HEK293 (cell line): Measurements from ENCODE around the gene RNASE8.

Source experiments
- BCL11A ChIP-seq: fragments of 450-650 bp; formaldehyde crosslinking; IDR thresholded peaks from 2 replicates; pipeline ENCODE4 v1.5.1; 2016; ENCODE audit warnings: low read depth, missing biosample characterization, missing genetic modification characterization
- HOXD13 ChIP-seq: sonication (generic); formaldehyde crosslinking; IDR thresholded peaks from 2 replicates; pipeline ENCODE4 v1.8.0; 2022; ENCODE audit warnings: missing genetic modification reagents, borderline replicate concordance
- SCRT1 ChIP-seq: fragments of 450-650 bp; formaldehyde crosslinking; IDR thresholded peaks from 2 replicates; pipeline ENCODE4 v1.5.1; 2016; ENCODE audit warnings: missing biosample characterization, missing genetic modification characterization, borderline replicate concordance
- SP3 ChIP-seq: fragments of 450-650 bp; formaldehyde crosslinking; IDR thresholded peaks from 2 replicates; pipeline ENCODE4 v1.5.1; 2016; ENCODE audit warnings: missing biosample characterization, missing genetic modification characterization
- ZBTB17 ChIP-seq: fragments of 450-650 bp; formaldehyde crosslinking; IDR thresholded peaks from 2 replicates; pipeline ENCODE4 v1.5.1; 2016; ENCODE audit warnings: missing biosample characterization, missing genetic modification characterization
- ZEB2 ChIP-seq: fragments of 450-650 bp; formaldehyde crosslinking; IDR thresholded peaks from 2 replicates; pipeline ENCODE4 v1.5.1; 2016; ENCODE audit warnings: missing biosample characterization, missing genetic modification characterization
- ZFP41 ChIP-seq: fragments of 450-650 bp; formaldehyde crosslinking; IDR thresholded peaks from 2 replicates; pipeline ENCODE4 v1.5.1; 2016; ENCODE audit warnings: missing biosample characterization, missing genetic modification characterization, borderline replicate concordance
- ZNF2 ChIP-seq: fragments of 450-650 bp; formaldehyde crosslinking; IDR thresholded peaks from 2 replicates; pipeline ENCODE4 v1.5.1; 2016; ENCODE audit warnings: missing biosample characterization, missing genetic modification characterization
- ZNF202 ChIP-seq: fragments of 450-650 bp; formaldehyde crosslinking; IDR thresholded peaks from 2 replicates; pipeline ENCODE4 v1.5.1; 2016; ENCODE audit warnings: missing biosample characterization, missing genetic modification characterization, borderline replicate concordance
- ZNF324 ChIP-seq: fragments of 450-650 bp; formaldehyde crosslinking; IDR thresholded peaks from 2 replicates; pipeline ENCODE4 v1.5.1; 2016; ENCODE audit warnings: missing biosample characterization, missing genetic modification characterization
- ZNF350 ChIP-seq: fragments of 450-650 bp; formaldehyde crosslinking; IDR thresholded peaks from 2 replicates; pipeline ENCODE4 v1.5.0; 2017; ENCODE audit warnings: missing biosample characterization, mild to moderate bottlenecking, missing genetic modification characterization
- ZNF423 ChIP-seq: fragments of 450-650 bp; formaldehyde crosslinking; IDR thresholded peaks from 2 replicates; pipeline ENCODE4 v1.5.1; 2016; ENCODE audit warnings: missing biosample characterization, missing genetic modification characterization
- ZNF521 ChIP-seq: fragments of 450-650 bp; formaldehyde crosslinking; IDR thresholded peaks from 2 replicates; pipeline ENCODE4 v1.5.1; 2017; ENCODE audit warnings: missing biosample characterization, mild to moderate bottlenecking, missing genetic modification characterization
- ZNF561 ChIP-seq: fragments of 450-650 bp; IDR thresholded peaks from 2 replicates; pipeline ENCODE4 v1.5.1; 2018; ENCODE audit warnings: missing biosample characterization, missing genetic modification characterization, borderline replicate concordance
- ZNF670 ChIP-seq: fragments of 450-650 bp; formaldehyde crosslinking; IDR thresholded peaks from 2 replicates; pipeline ENCODE4 v1.5.1; 2016; ENCODE audit warnings: missing biosample characterization, missing genetic modification characterization, low read depth
- ZNF707 ChIP-seq: fragments of 450-650 bp; formaldehyde crosslinking; IDR thresholded peaks from 2 replicates; pipeline ENCODE4 v1.5.1; 2016; ENCODE audit warnings: missing biosample characterization, missing genetic modification characterization
- ZNF830 ChIP-seq: fragments of 450-650 bp; IDR thresholded peaks from 2 replicates; pipeline ENCODE4 v1.5.0; 2018; ENCODE audit warnings: missing biosample characterization, missing genetic modification characterization, low read depth, mild to moderate bottlenecking, moderate library complexity
- TF ChIP-seq, protein P1 (sequence below): fragments of 450-650 bp; formaldehyde crosslinking; IDR thresholded peaks from 2 replicates; pipeline ENCODE4 v1.5.1; 2016; ENCODE audit warnings: missing biosample characterization, missing genetic modification characterization
- TF ChIP-seq, protein P2 (sequence below): fragments of 450-650 bp; formaldehyde crosslinking; IDR thresholded peaks from 2 replicates; pipeline ENCODE4 v1.5.1; 2017; ENCODE audit warnings: missing biosample characterization, missing genetic modification characterization
- TF ChIP-seq, protein P3 (sequence below): fragments of 450-650 bp; formaldehyde crosslinking; IDR thresholded peaks from 2 replicates; pipeline ENCODE4 v1.5.1; 2017; ENCODE audit warnings: missing biosample characterization, missing genetic modification characterization
- TF ChIP-seq, protein P4 (sequence below): fragments of 450-650 bp; formaldehyde crosslinking; IDR thresholded peaks from 2 replicates; pipeline ENCODE4 v1.5.1; 2017; ENCODE audit warnings: missing biosample characterization, missing genetic modification characterization
- TF ChIP-seq, protein P5 (sequence below): fragments of 450-650 bp; formaldehyde crosslinking; IDR thresholded peaks from 2 replicates; pipeline ENCODE4 v1.5.1; 2016; ENCODE audit warnings: missing biosample characterization, missing genetic modification characterization
- TF ChIP-seq, protein P6 (sequence below): fragments of 450-650 bp; formaldehyde crosslinking; IDR thresholded peaks from 2 replicates; pipeline ENCODE4 v1.5.1; 2016; ENCODE audit warnings: missing biosample characterization, missing genetic modification characterization
- TF ChIP-seq, protein P7 (sequence below): fragments of 450-650 bp; formaldehyde crosslinking; conservative IDR thresholded peaks from 2 replicates; pipeline ENCODE4 v1.5.1; 2016; ENCODE audit warnings: low read depth, missing biosample characterization, missing genetic modification characterization

Gene RNASE8

DNA sequence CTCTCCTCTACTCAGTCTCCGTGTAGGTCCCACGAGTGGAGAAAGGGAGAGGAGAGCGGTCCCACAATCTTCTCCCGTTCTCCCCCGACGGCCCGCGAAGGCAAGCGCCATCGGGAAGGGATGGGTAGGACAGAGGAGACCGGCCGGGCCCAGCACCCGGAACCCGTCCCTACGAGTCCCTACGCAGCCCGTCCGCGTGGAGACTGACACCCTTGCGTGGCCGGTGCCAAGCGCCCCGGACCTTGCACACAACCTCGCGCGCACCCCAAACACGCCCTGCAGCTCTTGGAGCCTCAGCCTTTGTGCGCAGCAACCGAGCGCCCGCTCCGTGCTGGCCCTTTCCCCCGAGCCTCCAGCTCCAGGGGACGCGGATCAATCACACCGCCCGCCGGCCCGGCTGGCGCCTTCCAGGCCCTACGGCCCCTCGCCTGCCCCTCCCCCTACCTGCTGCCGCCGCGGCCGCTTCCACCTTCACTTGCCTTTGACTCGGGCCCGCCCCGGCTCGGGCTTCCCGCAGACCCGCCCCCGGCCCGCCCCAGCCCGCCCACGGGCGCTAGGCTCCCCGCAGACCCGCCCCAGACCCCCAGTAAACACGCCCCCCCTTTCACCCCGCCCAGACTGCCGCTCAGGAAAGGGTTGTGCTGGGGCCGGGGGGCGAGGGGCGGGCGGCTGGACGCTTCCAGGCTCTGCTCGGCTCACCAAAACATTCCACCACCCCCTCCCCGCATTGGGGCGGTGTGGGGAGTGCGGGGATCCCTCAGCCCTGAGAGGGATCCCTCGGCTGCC lies 32.8 kb upstream of the RNASE8 start, which contains the start of gene NDRG2 (continued):
- TF ChIP-seq ZNF561 (tag by site-specific recombination) (no peak), ZEB2 (tag by site-specific recombination) (peak; percentile 58), ZNF2 (tag by site-specific recombination) (0 out of 2 replicates have a peak, but pooled peaks have one; percentile 58), ZBTB17 (tag by site-specific recombination) (no peak), ZNF324 (tag by site-specific recombination) (peak; percentile 51; the same call in 1 of the 2 replicates), ZNF521 (tag by site-specific recombination) (no peak), HOXD13 (no peak), ZNF350 (tag by site-specific recombination) (no peak), ZNF707 (tag by site-specific recombination) (no peak), ZFP41 (tag by site-specific recombination) (no peak), ZNF830 (no peak), SP3 (peak; percentile 64), ZNF202 (tag by site-specific recombination) (no peak), ZNF423 (tag by site-specific recombination) (peak; percentile 52; the same call in 1 of the 2 replicates), ZNF670 (tag by site-specific recombination) (no peak), BCL11A (tag by site-specific recombination) (no peak), SCRT1 (tag by site-specific recombination) (0 out of 2 replicates have a peak, but pooled peaks have one; percentile 31)
- TF ChIP-seq, protein P1, sequence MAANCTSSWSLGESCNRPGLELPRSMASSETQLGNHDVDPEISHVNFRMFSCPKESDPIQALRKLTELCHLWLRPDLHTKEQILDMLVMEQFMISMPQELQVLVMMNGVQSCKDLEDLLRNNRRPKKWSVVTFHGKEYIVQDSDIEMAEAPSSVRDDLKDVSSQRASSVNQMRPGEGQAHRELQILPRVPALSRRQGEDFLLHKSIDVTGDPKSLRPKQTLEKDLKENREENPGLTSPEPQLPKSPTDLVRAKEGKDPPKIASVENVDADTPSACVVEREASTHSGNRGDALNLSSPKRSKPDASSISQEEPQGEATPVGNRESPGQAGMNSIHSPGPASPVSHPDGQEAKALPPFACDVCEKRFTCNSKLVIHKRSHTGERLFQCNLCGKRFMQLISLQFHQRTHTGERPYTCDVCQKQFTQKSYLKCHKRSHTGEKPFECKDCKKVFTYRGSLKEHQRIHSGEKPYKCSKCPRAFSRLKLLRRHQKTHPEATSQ, result peak; percentile 69; the same call in 1 of the 2 replicates
- TF ChIP-seq, protein P2, sequence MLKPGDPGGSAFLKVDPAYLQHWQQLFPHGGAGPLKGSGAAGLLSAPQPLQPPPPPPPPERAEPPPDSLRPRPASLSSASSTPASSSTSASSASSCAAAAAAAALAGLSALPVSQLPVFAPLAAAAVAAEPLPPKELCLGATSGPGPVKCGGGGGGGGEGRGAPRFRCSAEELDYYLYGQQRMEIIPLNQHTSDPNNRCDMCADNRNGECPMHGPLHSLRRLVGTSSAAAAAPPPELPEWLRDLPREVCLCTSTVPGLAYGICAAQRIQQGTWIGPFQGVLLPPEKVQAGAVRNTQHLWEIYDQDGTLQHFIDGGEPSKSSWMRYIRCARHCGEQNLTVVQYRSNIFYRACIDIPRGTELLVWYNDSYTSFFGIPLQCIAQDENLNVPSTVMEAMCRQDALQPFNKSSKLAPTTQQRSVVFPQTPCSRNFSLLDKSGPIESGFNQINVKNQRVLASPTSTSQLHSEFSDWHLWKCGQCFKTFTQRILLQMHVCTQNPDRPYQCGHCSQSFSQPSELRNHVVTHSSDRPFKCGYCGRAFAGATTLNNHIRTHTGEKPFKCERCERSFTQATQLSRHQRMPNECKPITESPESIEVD (tag by site-specific recombination), result no peak
- TF ChIP-seq, protein P3, sequence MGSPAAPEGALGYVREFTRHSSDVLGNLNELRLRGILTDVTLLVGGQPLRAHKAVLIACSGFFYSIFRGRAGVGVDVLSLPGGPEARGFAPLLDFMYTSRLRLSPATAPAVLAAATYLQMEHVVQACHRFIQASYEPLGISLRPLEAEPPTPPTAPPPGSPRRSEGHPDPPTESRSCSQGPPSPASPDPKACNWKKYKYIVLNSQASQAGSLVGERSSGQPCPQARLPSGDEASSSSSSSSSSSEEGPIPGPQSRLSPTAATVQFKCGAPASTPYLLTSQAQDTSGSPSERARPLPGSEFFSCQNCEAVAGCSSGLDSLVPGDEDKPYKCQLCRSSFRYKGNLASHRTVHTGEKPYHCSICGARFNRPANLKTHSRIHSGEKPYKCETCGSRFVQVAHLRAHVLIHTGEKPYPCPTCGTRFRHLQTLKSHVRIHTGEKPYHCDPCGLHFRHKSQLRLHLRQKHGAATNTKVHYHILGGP (tag by site-specific recombination), result no peak
- TF ChIP-seq, protein P4, sequence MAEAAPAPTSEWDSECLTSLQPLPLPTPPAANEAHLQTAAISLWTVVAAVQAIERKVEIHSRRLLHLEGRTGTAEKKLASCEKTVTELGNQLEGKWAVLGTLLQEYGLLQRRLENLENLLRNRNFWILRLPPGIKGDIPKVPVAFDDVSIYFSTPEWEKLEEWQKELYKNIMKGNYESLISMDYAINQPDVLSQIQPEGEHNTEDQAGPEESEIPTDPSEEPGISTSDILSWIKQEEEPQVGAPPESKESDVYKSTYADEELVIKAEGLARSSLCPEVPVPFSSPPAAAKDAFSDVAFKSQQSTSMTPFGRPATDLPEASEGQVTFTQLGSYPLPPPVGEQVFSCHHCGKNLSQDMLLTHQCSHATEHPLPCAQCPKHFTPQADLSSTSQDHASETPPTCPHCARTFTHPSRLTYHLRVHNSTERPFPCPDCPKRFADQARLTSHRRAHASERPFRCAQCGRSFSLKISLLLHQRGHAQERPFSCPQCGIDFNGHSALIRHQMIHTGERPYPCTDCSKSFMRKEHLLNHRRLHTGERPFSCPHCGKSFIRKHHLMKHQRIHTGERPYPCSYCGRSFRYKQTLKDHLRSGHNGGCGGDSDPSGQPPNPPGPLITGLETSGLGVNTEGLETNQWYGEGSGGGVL (tag by site-specific recombination), result 0 out of 2 replicates have a peak, but pooled peaks have one; percentile 30
- TF ChIP-seq, protein P5, sequence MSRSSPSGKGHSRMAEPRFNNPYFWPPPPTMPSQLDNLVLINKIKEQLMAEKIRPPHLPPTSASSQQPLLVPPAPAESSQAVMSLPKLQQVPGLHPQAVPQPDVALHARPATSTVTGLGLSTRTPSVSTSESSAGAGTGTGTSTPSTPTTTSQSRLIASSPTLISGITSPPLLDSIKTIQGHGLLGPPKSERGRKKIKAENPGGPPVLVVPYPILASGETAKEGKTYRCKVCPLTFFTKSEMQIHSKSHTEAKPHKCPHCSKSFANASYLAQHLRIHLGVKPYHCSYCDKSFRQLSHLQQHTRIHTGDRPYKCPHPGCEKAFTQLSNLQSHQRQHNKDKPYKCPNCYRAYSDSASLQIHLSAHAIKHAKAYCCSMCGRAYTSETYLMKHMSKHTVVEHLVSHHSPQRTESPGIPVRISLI (tag by site-specific recombination), result no peak
- TF ChIP-seq, protein P6, sequence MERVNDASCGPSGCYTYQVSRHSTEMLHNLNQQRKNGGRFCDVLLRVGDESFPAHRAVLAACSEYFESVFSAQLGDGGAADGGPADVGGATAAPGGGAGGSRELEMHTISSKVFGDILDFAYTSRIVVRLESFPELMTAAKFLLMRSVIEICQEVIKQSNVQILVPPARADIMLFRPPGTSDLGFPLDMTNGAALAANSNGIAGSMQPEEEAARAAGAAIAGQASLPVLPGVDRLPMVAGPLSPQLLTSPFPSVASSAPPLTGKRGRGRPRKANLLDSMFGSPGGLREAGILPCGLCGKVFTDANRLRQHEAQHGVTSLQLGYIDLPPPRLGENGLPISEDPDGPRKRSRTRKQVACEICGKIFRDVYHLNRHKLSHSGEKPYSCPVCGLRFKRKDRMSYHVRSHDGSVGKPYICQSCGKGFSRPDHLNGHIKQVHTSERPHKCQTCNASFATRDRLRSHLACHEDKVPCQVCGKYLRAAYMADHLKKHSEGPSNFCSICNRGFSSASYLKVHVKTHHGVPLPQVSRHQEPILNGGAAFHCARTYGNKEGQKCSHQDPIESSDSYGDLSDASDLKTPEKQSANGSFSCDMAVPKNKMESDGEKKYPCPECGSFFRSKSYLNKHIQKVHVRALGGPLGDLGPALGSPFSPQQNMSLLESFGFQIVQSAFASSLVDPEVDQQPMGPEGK (tag by site-specific recombination), result peak; percentile 37; the same call in 1 of the 2 replicates
- TF ChIP-seq, protein P7, sequence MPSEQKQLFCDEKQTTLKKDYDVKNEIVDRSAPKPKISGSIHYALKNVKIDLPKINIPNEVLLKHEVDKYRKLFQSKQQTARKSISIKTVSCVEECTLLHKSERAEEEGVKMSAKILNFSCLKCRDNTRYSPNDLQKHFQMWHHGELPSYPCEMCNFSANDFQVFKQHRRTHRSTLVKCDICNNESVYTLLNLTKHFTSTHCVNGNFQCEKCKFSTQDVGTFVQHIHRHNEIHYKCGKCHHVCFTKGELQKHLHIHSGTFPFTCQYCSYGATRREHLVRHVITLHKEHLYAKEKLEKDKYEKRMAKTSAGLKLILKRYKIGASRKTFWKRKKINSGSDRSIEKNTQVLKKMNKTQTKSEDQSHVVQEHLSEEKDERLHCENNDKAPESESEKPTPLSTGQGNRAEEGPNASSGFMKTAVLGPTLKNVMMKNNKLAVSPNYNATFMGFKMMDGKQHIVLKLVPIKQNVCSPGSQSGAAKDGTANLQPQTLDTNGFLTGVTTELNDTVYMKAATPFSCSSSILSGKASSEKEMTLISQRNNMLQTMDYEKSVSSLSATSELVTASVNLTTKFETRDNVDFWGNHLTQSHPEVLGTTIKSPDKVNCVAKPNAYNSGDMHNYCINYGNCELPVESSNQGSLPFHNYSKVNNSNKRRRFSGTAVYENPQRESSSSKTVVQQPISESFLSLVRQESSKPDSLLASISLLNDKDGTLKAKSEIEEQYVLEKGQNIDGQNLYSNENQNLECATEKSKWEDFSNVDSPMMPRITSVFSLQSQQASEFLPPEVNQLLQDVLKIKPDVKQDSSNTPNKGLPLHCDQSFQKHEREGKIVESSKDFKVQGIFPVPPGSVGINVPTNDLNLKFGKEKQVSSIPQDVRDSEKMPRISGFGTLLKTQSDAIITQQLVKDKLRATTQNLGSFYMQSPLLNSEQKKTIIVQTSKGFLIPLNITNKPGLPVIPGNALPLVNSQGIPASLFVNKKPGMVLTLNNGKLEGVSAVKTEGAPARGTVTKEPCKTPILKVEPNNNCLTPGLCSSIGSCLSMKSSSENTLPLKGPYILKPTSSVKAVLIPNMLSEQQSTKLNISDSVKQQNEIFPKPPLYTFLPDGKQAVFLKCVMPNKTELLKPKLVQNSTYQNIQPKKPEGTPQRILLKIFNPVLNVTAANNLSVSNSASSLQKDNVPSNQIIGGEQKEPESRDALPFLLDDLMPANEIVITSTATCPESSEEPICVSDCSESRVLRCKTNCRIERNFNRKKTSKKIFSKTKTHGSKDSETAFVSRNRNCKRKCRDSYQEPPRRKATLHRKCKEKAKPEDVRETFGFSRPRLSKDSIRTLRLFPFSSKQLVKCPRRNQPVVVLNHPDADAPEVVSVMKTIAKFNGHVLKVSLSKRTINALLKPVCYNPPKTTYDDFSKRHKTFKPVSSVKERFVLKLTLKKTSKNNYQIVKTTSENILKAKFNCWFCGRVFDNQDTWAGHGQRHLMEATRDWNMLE (tag by site-specific recombination), result no peak
